HG02852 (cell line): ENCODE results near the gene COL5A2.
A peak's percentile ranks its signal among the peaks of the same experiment; 100 is the strongest.

Experiments
- ATAC-seq: cut with Tn5 transposase; IDR thresholded peaks from one replicate; pipeline ENCODE4 v1.9.1; 2021; ENCODE audit warnings: mild to moderate bottlenecking, moderate library complexity; ENCODE audit not compliant: unreplicated experiment

The COL5A2 gene

GRCh38 chr2:189060096-189060642, 119.4 kb downstream of the COL5A2 start:
- no peak for ATAC-seq

DNA sequence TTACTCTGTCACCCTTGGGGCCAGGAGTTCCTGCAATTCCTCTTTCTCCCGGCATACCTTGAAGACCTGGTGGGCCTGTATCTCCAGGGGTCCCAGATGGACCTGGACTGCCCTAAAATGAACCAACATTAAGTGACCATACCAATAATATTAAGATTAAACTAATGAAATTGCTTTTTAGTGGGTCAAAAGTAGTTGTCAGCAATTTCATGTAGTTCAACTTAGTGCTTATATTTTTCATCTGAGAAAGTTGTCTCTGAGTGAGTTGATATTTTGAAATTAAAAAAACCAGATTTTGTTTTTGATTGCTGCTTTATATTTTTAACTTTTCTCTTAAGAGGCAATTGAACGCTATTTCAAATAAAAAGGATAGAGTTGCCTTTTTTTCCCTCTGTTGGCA, 122.2 kb downstream of the COL5A2 start:
- no peak for ATAC-seq

- ATAC-seq = no peak
Measured at GRCh38 chr2:189056200-189057106, 123.1 kb downstream of the COL5A2 start.

- no peak for ATAC-seq
Measured at GRCh38 chr2:189050165-189050712, 129.3 kb downstream of the COL5A2 start.

- ATAC-seq = no peak
Measured at GRCh38 chr2:189049709-189050164, 129.8 kb downstream of the COL5A2 start.

GRCh38 chr2:189048189-189048588, 131.4 kb downstream of the COL5A2 start:
- no peak for ATAC-seq

- no peak for ATAC-seq
Measured at GRCh38 chr2:189047171-189047888, 132.2 kb downstream of the COL5A2 start.

- ATAC-seq = no peak
Measured at GRCh38 chr2:189046320-189046719, 133.2 kb downstream of the COL5A2 start.

DNA sequence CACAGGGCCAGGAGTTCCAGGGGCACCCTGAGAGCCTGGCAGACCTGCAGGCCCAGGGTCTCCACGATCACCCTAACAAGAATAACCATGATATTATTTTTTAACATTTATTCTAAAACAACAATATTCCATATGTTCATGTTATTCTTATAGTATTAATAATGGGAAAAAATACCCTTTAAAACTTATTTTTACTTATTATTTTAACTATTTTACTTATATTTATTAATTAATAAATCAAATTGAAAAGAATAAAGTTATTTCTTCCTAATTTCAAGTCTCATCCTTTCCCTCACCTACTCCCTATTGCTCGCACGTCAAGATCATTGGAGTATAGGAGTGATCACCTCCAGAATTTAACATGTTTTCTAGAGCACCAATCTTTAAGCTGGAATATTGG, 133.7 kb downstream of the COL5A2 start:
- no peak for ATAC-seq

DNA sequence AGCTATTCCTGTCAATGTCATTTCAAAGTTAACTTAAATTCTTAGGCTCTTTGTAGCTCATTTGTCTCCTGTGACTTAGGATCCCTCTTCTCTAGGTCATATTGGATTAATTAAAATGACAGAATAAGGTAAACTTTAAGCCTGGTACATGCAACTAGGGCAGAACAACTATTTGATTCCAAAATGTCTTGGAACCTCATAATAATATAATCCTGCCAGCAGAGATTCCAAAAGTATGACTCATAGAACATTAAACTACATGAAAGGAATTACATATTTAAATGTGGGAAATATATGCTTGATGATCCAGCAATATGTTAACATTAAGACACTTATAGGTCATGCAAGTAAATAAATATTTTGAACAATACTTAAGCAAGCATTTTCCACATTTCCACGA, 142.0 kb downstream of the COL5A2 start:
- no peak for ATAC-seq

DNA sequence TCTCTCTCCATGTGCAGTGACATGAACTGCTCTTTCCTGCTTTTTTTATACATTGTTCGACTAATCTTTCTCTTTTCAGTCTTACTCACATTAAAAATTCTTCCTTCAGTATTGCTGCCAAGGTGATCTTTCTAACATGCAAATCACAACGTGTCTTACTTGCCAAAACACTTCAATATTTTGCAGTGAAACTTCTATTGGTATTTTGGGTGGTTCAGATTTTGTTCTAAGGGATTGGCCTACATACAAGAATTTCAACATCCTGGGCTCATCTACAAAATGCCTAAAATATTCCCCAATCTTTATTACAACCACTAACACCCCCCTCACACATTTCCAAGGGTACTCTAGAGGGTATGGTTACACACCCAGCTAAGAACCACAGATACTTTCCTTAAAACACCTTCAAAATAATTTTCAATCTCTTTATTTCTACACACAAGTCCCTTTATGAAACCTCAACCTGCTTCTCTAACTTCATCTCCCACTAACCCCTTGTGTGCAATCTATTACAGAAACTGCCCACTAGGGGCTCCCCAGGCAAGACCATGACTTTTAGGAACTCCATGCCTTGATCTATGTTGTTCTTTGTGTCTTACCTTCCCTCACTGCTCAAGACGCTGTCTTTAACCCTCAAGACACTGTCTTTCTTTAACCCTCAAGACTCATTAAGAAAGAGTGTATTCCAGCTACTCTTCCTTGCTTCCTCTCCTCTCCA, 154.5 kb downstream of the COL5A2 start:
- ATAC-seq = peak; percentile 69

DNA sequence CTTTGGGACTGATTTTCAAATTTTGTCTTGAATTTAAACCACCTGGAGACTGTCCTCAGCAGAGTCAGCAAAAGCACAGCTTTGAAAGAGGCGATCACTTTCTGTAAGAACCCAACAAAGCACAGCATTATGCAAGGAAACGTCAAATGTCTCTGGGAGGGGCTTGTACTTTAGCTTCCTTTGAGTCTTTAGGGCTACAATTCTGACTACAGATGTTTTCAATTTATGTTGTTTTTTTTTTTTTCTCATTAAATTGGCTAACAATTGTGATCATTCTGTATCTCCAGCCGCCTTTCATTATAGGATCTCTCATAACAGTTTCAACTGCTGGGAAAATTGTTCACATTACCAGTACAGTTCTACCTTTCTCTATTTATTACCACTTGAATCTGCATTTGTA, 157.1 kb downstream of the COL5A2 start:
- no peak for ATAC-seq

DNA sequence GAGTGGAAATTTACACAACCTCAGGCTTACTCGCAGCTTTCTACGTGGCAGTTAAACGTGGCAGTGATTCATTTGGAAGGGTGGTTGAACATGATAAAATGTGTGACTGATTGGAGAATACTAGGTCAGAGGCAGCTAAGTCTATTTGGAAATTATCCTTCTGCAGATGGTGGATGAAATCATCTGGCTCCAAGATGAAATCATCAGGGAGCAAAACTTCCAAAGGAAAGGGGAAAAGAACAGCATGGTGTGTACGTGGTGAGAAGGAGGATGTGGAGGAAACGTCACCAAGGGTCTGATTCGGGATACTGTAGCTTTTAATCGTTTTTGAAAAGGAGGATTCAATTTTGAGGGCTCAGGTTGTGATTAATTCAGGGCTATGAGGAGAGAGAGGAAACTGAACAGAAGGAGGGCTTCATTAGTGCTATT, 157.5 kb downstream of the COL5A2 start:
- ATAC-seq = no peak

- ATAC-seq = no peak
Measured at GRCh38 chr2:189020179-189020578, 159.4 kb downstream of the COL5A2 start.

GRCh38 chr2:189018631-189019030, 160.9 kb downstream of the COL5A2 start:
- no peak for ATAC-seq

DNA sequence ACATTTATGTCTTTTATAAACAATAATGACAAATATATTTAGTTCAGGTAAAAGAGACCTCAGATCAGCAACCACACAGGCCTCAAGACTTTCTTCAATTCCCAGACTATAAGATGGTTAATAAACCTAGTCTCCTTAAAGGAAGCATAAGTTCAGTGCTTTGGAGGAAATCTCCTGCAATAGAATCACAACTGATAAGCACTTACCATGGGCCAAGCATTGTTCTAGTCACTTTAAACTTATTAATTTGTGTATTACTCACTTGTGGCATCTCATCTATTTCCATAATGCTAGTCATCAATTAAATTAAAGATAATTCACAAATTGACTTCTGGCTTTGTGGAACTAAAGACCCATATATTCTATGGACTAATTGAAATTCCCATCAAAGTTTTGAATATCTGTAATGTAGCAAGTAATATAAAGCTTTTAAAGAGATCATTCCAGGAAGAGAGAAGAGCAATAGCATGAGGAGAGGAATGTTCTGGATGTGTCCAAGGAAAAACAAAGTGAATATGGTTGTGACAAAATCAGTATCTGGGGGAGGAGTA, 163.2 kb downstream of the COL5A2 start:
- no peak for ATAC-seq

DNA sequence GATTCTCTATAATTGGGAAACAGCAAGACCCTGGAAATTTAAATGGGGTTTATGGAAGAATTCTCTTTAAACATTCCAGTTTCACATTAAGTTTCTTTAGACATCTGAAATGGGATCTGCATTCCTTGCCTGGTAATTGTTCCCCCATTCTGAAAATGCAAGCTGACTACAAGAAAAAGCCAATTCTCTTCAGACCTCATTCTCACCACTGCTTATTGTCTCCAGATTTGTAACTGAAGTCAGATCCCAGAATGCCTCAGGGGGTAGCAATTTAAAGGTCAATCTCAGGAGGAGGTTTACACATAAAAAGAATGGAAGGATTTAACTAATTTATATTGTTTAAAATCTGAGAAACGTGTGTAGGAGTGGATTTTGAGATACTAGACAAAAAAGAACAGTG, 164.2 kb downstream of the COL5A2 start:
- no peak for ATAC-seq

DNA sequence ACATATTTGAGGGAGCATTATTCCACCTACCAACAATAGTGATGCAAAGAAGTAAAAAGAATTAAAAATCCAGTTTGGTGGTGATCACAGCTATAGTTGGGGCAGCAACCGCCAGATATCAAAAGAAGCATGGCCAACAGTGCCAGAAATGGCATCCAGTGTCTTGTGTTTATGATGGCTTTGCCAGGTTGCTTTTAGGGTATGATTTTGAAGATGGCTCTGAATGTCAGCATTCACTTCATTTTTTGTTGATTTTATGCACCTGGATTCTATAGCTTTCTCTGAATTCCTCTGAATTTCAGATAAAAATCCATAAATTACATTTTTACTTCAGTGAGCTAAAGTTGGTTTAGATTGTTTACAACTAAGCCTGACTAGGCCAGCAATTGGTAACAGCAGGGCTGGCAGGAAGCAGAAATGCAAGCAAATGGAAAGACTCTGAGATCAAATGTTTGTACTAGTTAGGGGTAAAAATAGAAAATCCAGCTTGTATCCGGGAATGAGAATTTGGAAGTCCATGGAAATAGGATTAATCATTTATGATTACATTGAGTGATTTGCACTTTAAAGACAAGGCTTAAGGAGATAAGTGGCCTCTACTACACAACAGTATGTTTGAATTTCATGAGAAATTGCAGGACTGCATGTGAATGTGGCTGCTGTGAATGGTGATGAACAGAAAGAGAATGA, 165.0 kb downstream of the COL5A2 start:
- no peak for ATAC-seq

DNA sequence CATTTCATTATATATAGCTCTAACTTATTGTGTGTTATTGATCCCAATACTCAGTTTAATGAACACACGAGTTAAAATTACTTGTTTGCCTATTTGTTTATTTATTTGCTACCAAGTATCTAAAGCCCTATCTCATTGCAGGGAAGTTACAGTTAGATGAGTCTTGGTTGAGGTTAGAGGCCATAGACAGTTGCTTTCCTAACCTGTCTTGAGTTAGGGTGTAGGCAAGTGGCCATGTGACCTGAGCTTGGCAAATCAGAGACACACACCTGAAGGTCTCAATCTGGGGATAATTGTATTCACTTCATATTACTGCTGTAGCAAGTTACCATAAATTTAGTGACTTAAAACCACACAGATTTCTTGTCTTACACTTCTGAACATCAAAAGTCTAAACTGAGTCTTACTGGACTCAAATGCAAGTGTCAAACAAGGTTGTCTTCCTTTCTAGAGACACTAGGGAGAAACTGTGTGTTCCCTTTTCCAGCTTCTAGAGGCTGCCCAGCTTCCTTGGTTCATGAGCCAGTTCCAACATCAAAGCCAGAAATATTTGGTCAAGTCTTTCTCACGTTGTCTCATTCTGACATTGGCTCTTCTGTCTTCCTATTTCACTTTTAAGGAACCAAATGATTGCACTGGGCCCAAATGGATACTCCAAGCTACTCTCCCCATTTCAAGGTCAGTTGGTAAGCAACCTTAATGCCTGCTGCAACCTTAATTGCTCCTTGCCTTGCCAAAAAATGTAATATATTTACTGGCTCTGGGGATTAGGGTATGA, 165.7 kb downstream of the COL5A2 start:
- ATAC-seq = no peak
